IMR-90 (cell line): ENCODE measurements around the gene D2HGDH. TPM values are rescaled to one million over a fixed set of nuclear protein-coding genes. Genes with fewer than 3 reads are reported as not detected.

Source experiments
- ATAC-seq: fragments of 200-7000 bp; cut with Tn5 transposase; 2 replicates; pipeline ENCODE4 v1.9.1; 2020; ENCODE audit warnings: low read depth, mild to moderate bottlenecking, moderate library complexity
- BruUV-seq: library from RNA; stranded (reverse); fragments of 400-500 nt; replicated peaks from 2 replicates; lab custom pipeline; 2021; lab: Mats Ljungman, UMichigan
- CTCF ChIA-PET: fragments of 300-600 bp; formaldehyde crosslinking; extraction: SDS; loops from one replicate; lab custom pipeline; 2021; ENCODE audit warnings: antibody characterized with exemption; lab: Yijun Ruan, JAX
- POLR2A ChIA-PET: fragments of 300-600 bp; sonication (Branson Sonifier 250); formaldehyde crosslinking; loops from one replicate; lab custom pipeline; 2022; ENCODE audit warnings: antibody characterized with exemption; ENCODE audit not compliant: unreplicated experiment; lab: Charles Lee
- DNase-seq: peaks from one replicate; pipeline ENCODE4 v3.0.0; 2013
- H2AFZ ChIP-seq: replicated peaks from 2 replicates; pipeline ENCODE3; 2013; ENCODE audit warnings: low read length, mild to moderate bottlenecking; ENCODE audit not compliant: poor library complexity
- H2AK5ac ChIP-seq: 2 replicates; pipeline ENCODE4 v1.6.1; 2013; ENCODE audit warnings: low read depth, low read length, inconsistent platforms
- H2AK9ac ChIP-seq: replicated peaks from 2 replicates; pipeline ENCODE3; 2013; ENCODE audit warnings: mild to moderate bottlenecking, low read depth, low read length, moderate library complexity; ENCODE audit not compliant: poor library complexity
- H2BK120ac ChIP-seq: 2 replicates; pipeline ENCODE4 v1.6.1; 2013; ENCODE audit warnings: low read depth, low read length, inconsistent platforms
- H2BK15ac ChIP-seq: 3 replicates; pipeline ENCODE4 v1.6.1; 2013; ENCODE audit warnings: low read depth, low read length, inconsistent platforms
- H2BK20ac ChIP-seq: 2 replicates; pipeline ENCODE4 v1.6.1; 2013; ENCODE audit warnings: low read depth, mild to moderate bottlenecking, inconsistent platforms, low read length, moderate library complexity
- H2BK5ac ChIP-seq: 2 replicates; pipeline ENCODE4 v1.6.1; 2013; ENCODE audit warnings: mild to moderate bottlenecking, low read depth, low read length, inconsistent platforms; ENCODE audit not compliant: poor library complexity, severe bottlenecking
- H3K14ac ChIP-seq: replicated peaks from 2 replicates; pipeline ENCODE4 v1.6.1; 2013; ENCODE audit warnings: low read depth, low read length, inconsistent platforms
- H3K18ac ChIP-seq: 2 replicates; pipeline ENCODE4 v1.6.1; 2013; ENCODE audit warnings: low read depth, low read length, control low read depth
- H3K23ac ChIP-seq: 2 replicates; pipeline ENCODE4 v1.6.1; 2013; ENCODE audit warnings: low read depth, low read length, inconsistent platforms
- H3K27ac ChIP-seq: 2 replicates; pipeline ENCODE4 v1.5.1; 2013; ENCODE audit warnings: mild to moderate bottlenecking, control low read depth, low read length; ENCODE audit not compliant: insufficient read depth
- H3K27me3 ChIP-seq: 2 replicates; pipeline ENCODE4 v1.6.1; 2013; ENCODE audit warnings: low read length; ENCODE audit not compliant: control insufficient read depth, insufficient read depth
- H3K36me3 ChIP-seq: 2 replicates; pipeline ENCODE4 v1.6.1; 2013; ENCODE audit warnings: low read length, mixed read lengths; ENCODE audit not compliant: control insufficient read depth, insufficient read depth
- H3K4ac ChIP-seq: 2 replicates; pipeline ENCODE4 v1.6.1; 2013; ENCODE audit warnings: low read depth, low read length, inconsistent platforms
- H3K4me1 ChIP-seq: 2 replicates; pipeline ENCODE4 v1.6.1; 2013; ENCODE audit warnings: low read length, mixed read lengths; ENCODE audit not compliant: control insufficient read depth, insufficient read depth
- H3K4me2 ChIP-seq: 2 replicates; pipeline ENCODE4 v1.6.1; 2013; ENCODE audit warnings: low read depth, mild to moderate bottlenecking, control low read depth, low read length, moderate library complexity
- H3K4me3 ChIP-seq: 2 replicates; pipeline ENCODE4 v1.5.1; 2013; ENCODE audit warnings: low read depth, mild to moderate bottlenecking, control low read depth, low read length, moderate library complexity; ENCODE audit not compliant: insufficient read depth
- H3K56ac ChIP-seq: 2 replicates; pipeline ENCODE4 v1.6.1; 2013; ENCODE audit warnings: low read length, inconsistent platforms; ENCODE audit not compliant: insufficient read depth; ENCODE audit errors: extremely low read depth
- H3K79me1 ChIP-seq, 2 experiments: 2 replicates each; pipeline ENCODE4 v1.6.1; 2013; ENCODE audit warnings: low read length in 2 of 2, inconsistent platforms in 1 of 2, low read depth in 1 of 2
- H3K9ac ChIP-seq: 2 replicates; pipeline ENCODE4 v1.6.1; 2013; ENCODE audit warnings: low read depth, low read length, control low read depth
- H3K9me1 ChIP-seq: 2 replicates; pipeline ENCODE4 v1.6.1; 2013; ENCODE audit warnings: low read length, inconsistent platforms; ENCODE audit not compliant: insufficient read depth
- H3K9me3 ChIP-seq: 2 replicates; pipeline ENCODE4 v1.6.1; 2013; ENCODE audit warnings: low read length; ENCODE audit not compliant: control insufficient read depth, insufficient read depth
- H4K20me1 ChIP-seq: 2 replicates; pipeline ENCODE4 v1.6.1; 2013; ENCODE audit warnings: low read length, inconsistent platforms; ENCODE audit not compliant: insufficient read depth
- H4K5ac ChIP-seq: 2 replicates; pipeline ENCODE4 v1.6.1; 2013; ENCODE audit warnings: mild to moderate bottlenecking, low read depth, low read length, control low read depth
- H4K8ac ChIP-seq, 2 experiments: 2 replicates each; pipeline ENCODE4 v1.6.1; 2013; ENCODE audit warnings: low read depth in 2 of 2, low read length in 2 of 2, control low read depth in 1 of 2, inconsistent platforms in 1 of 2
- H4K91ac ChIP-seq: 2 replicates; pipeline ENCODE4 v1.6.1; 2013; ENCODE audit warnings: low read depth, low read length, inconsistent platforms; ENCODE audit not compliant: insufficient read depth
- CHD1 ChIP-seq: IDR thresholded peaks from 2 replicates; pipeline ENCODE4 v1.6.1; 2012; ENCODE audit warnings: low read depth, low read length, improper control_type of control experiment
- FOS ChIP-seq: fragments of 150-350 bp; IDR thresholded peaks from 2 replicates; pipeline ENCODE4 v1.6.1; 2016; ENCODE audit warnings: low read depth, low read length
- MAFK ChIP-seq: IDR thresholded peaks from 2 replicates; pipeline ENCODE4 v1.6.1; 2012; ENCODE audit warnings: low read depth, low read length, improper control_type of control experiment
- MAZ ChIP-seq: IDR thresholded peaks from 2 replicates; pipeline ENCODE4 v1.6.1; 2012; ENCODE audit warnings: low read depth, mild to moderate bottlenecking, low read length, improper control_type of control experiment, moderate library complexity, borderline replicate concordance
- NFE2L2 ChIP-seq: fragments of 150-350 bp; IDR thresholded peaks from 2 replicates; pipeline ENCODE4 v1.6.1; 2016; ENCODE audit warnings: low read depth, mild to moderate bottlenecking, low read length
- POLR2A ChIP-seq: IDR thresholded peaks from 2 replicates; pipeline ENCODE4 v1.6.1; 2012; ENCODE audit warnings: mild to moderate bottlenecking, low read depth, low read length
- SMC3 ChIP-seq: fragments of 150-350 bp; IDR thresholded peaks from 2 replicates; pipeline ENCODE4 v1.6.1; 2016; ENCODE audit warnings: low read depth, mild to moderate bottlenecking, antibody characterized with exemption, low read length, moderate library complexity
- WGBS, 2 experiments: methylation state at CpG; one replicate each; pipeline versions ENCODE4 v1.1.5 to v1.1.7; 2013; ENCODE audit warnings: missing lambda C conversion rate in 2 of 2; ENCODE audit not compliant: insufficient read length in 1 of 2; ENCODE audit errors: extremely low coverage in 2 of 2; 5-methylcytosine and 5-hydroxymethylcytosine counted together
- dilution Hi-C: fragments of 300-500 bp; cut with HindIII; formaldehyde crosslinking; loops from one replicate; pipeline ENCODE4 v1.14.3; 2018; ENCODE audit warnings: low sequenced_read_pairs; ENCODE audit not compliant: unreplicated experiment
- in situ Hi-C: fragments of 300-500 bp; cut with MboI; formaldehyde crosslinking; loops from 3 replicates; pipeline ENCODE4 v1.14.3; 2019; ENCODE audit warnings: low sequenced_read_pairs, inconsistent platforms, mixed read lengths
- intact Hi-C: fragments of 100-400 bp; cut with micrococcal nuclease; formaldehyde crosslinking; loops from 2 replicates; pipeline ENCODE4 v1.10.0; 2022
- polyA plus RNA-seq, 3 experiments: library from polyadenylated mRNA; depleted of rRNA; stranded (reverse); fragments of >200 nt; gene quantifications; 2 replicates each; pipeline ENCODE4 v1.2.3, GENCODE V29; 2012; ENCODE audit warnings: low replicate concordance in 1 of 3
- total RNA-seq: library from RNA; depleted of rRNA; stranded (reverse); fragments of >200 nt; gene quantifications from 2 replicates; pipeline ENCODE4 v1.2.3, GENCODE V29; 2012

Gene D2HGDH
- total and polyA plus RNA-seq, 2 of the 4 experiments (the other 2 are of a cell fraction), result 6.3 to 22.1 TPM

DNA sequence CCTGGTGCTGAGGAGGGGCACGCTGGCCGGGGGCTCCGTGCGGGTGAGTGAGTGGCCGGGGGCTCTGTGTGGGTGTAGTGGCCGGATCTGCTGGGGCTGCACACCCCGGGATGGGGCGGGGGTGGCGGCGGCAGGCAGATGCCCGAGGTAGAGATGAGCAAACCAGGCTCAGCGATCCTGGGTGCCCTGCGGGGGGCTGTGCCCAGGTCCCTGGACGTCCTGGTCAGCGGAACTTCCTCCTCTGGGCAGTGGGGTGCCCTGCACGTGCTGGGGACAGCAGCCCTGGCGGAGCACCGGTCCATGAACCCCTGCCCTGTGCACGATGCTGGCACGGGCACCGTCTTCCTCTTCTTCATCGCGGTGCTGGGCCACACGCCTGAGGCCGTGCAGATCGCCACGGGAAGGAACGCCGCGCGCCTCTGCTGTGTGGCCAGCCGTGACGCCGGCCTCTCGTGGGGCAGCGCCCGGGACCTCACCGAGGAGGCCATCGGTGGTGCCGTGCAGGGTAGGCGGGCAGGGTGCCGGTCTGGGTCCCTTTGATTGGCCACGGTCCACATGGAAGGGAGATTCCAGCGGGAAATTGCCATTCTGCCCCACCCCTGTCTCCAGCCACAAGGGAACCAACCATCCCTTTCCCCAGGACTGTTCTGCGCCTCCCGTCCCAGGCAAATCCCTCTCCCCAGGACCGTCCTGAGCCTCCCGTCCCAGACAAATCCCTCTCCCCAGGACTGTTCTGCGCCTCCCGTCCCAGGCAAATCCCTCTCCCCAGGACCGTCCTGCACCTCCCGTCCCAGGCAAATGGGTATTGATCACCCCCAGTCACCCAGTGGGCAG is 80.4 kb downstream of the D2HGDH start:
- ChIA-PET POLR2A (no interaction called here), CTCF (no interaction called here)
- no peak overlapping the region for H3K27ac ChIP-seq
- no peaks in the 10 kb centered on the region for H3K36me3 ChIP-seq
- no peak overlapping the region for H4K91ac ChIP-seq
- intact Hi-C loops, result no loop called here
- no peaks in the 10 kb centered on the region for H3K9me1 ChIP-seq
- no peaks in the 10 kb centered on the region for H3K79me1 ChIP-seq
- BruUV-seq, result no TSS peak
- no peak overlapping the region for H3K56ac ChIP-seq
- no peak overlapping the region for H3K9ac ChIP-seq
- peaks cover 11% of the 10 kb centered on the region; the same call in 1 of the 2 replicates for H3K27me3 ChIP-seq
- no peak overlapping the region for H2AK9ac ChIP-seq
- no peak overlapping the region for H3K4me3 ChIP-seq
- H3K4ac ChIP-seq, result no peak overlapping the region
- DNase-seq (no peak), ATAC-seq (no peak)
- no peak overlapping the region for H4K8ac ChIP-seq
- H4K5ac ChIP-seq, result no peak overlapping the region
- no peak overlapping the region for H3K4me2 ChIP-seq
- no peak overlapping the region for H2BK120ac ChIP-seq
- no peak overlapping the region for H2AK5ac ChIP-seq
- H4K20me1 ChIP-seq, result no peaks in the 10 kb centered on the region; the same call in 1 of the 2 replicates
- H3K4me1 ChIP-seq, result no peaks in the 10 kb centered on the region
- no peak overlapping the region for H3K18ac ChIP-seq
- in situ Hi-C loops, result no loop called here
- H3K9me3 ChIP-seq, result no peaks in the 10 kb centered on the region
- H2BK20ac ChIP-seq, result no peak overlapping the region
- H2BK5ac ChIP-seq, result no peak overlapping the region
- H3K14ac ChIP-seq, result no peak overlapping the region
- TF ChIP-seq MAFK (no peak), FOS (no peak), POLR2A (no peak), SMC3 (no peak), NFE2L2 (no peak), MAZ (no peak), CHD1 (no peak)
- H2AFZ ChIP-seq, result no peak overlapping the region
- no peak overlapping the region for H2BK15ac ChIP-seq
- no peak overlapping the region for H3K23ac ChIP-seq
- 81% methylated on average over 25 of the region's 52 CpGs; no CpG with 5 or more reads in 1 of the 2 experiments for WGBS, 2 experiments
- dilution Hi-C loops, result no loop called here
